Hepatocyte (in vitro differentiated cells): Measurements from ENCODE around the gene SORCS3.

ENCODE experiments used
- CTCF ChIP-seq: fragments of 200-600 bp; sonication (generic); IDR thresholded peaks from 2 replicates; pipeline ENCODE4 v1.5.1; 2016; ENCODE audit warnings: antibody characterized with exemption, mild to moderate bottlenecking; ENCODE audit not compliant: poor library complexity
- EZH2 ChIP-seq: fragments of 200-600 bp; sonication (generic); IDR thresholded peaks from 2 replicates; pipeline ENCODE4 v1.6.1; 2016; ENCODE audit warnings: antibody characterized with exemption, mild to moderate bottlenecking, borderline replicate concordance

- no peak for TF ChIP-seq CTCF
- no peak for TF ChIP-seq EZH2
These were observed 429.9 kb downstream of the SORCS3 start for GRCh38 chr10:105070952-105071351.
